Activated naive CD8-positive, alpha-beta T cell (primary cell): ENCODE results near the gene ITSN1.

Source experiments
- H3K27ac Mint-ChIP-seq: one replicate; pipeline ENCODE4 v1.8.0; 2021; ENCODE audit warnings: mixed read lengths
- H3K27me3 Mint-ChIP-seq: one replicate; pipeline ENCODE4 v1.8.0; 2021; ENCODE audit warnings: mixed read lengths
- H3K36me3 Mint-ChIP-seq: one replicate; pipeline ENCODE4 v1.8.0; 2021; ENCODE audit warnings: mixed read lengths
- H3K4me1 Mint-ChIP-seq: one replicate; pipeline ENCODE4 v1.8.0; 2021; ENCODE audit warnings: low read depth, mixed read lengths
- H3K4me3 Mint-ChIP-seq: one replicate; pipeline ENCODE4 v1.8.0; 2021; ENCODE audit warnings: mild to moderate bottlenecking, mixed read lengths
- H3K9me3 Mint-ChIP-seq: one replicate; pipeline ENCODE4 v1.8.0; 2021; ENCODE audit warnings: low read depth, mixed read lengths

ITSN1 gene

GRCh38 chr21:33825419-33825818, 183.1 kb downstream of the ITSN1 start:
- Mint-ChIP-seq H3K27ac (no peak overlapping the region), H3K27me3 (no peaks in the 10 kb centered on the region), H3K4me3 (no peak overlapping the region), H3K36me3 (peaks cover 14% of the 10 kb centered on the region), H3K4me1 (no peaks in the 10 kb centered on the region), H3K9me3 (peaks cover 7% of the 10 kb centered on the region)

- no peak overlapping the region for H3K27ac Mint-ChIP-seq
- H3K36me3 Mint-ChIP-seq, result peaks cover 16% of the 10 kb centered on the region
- H3K27me3 Mint-ChIP-seq, result no peaks in the 10 kb centered on the region
- H3K9me3 Mint-ChIP-seq, result peaks cover 7% of the 10 kb centered on the region
- H3K4me1 Mint-ChIP-seq, result no peaks in the 10 kb centered on the region
- no peak overlapping the region for H3K4me3 Mint-ChIP-seq
These were observed 183.6 kb downstream of the ITSN1 start for GRCh38 chr21:33825915-33826314.

GRCh38 chr21:33828083-33828482, 185.8 kb downstream of the ITSN1 start:
- Mint-ChIP-seq H3K36me3 (peaks cover 16% of the 10 kb centered on the region), H3K27ac (no peak overlapping the region)

GRCh38 chr21:33828577-33828976, 186.3 kb downstream of the ITSN1 start:
- no peaks in the 10 kb centered on the region for H3K4me1 Mint-ChIP-seq
- peaks cover 7% of the 10 kb centered on the region for H3K9me3 Mint-ChIP-seq
- no peaks in the 10 kb centered on the region for H3K27me3 Mint-ChIP-seq
- peaks cover 16% of the 10 kb centered on the region for H3K36me3 Mint-ChIP-seq
- H3K27ac Mint-ChIP-seq, result no peak overlapping the region
- no peak overlapping the region for H3K4me3 Mint-ChIP-seq

More at GRCh38 chr21:33828083-33828482, 185.8 kb downstream of the ITSN1 start:
- no peaks in the 10 kb centered on the region for H3K27me3 Mint-ChIP-seq
- peaks cover 7% of the 10 kb centered on the region for H3K9me3 Mint-ChIP-seq
- H3K4me1 Mint-ChIP-seq, result no peaks in the 10 kb centered on the region
- no peak overlapping the region for H3K4me3 Mint-ChIP-seq

- H3K4me1 Mint-ChIP-seq, result no peaks in the 10 kb centered on the region
- H3K27me3 Mint-ChIP-seq, result no peaks in the 10 kb centered on the region
- H3K9me3 Mint-ChIP-seq, result peaks cover 7% of the 10 kb centered on the region
- no peak overlapping the region for H3K4me3 Mint-ChIP-seq
- peaks cover 16% of the 10 kb centered on the region for H3K36me3 Mint-ChIP-seq
- no peak overlapping the region for H3K27ac Mint-ChIP-seq
These were observed 187.5 kb downstream of the ITSN1 start for GRCh38 chr21:33829844-33830243.

- Mint-ChIP-seq H3K27me3 (no peaks in the 10 kb centered on the region), H3K4me1 (no peaks in the 10 kb centered on the region), H3K27ac (no peak overlapping the region), H3K36me3 (peaks cover 16% of the 10 kb centered on the region), H3K9me3 (peaks cover 7% of the 10 kb centered on the region), H3K4me3 (no peak overlapping the region)
These were observed 189.8 kb downstream of the ITSN1 start for GRCh38 chr21:33831962-33832659.

- H3K27me3 Mint-ChIP-seq, result no peaks in the 10 kb centered on the region
- H3K9me3 Mint-ChIP-seq, result peaks cover 3% of the 10 kb centered on the region
- no peaks in the 10 kb centered on the region for H3K4me1 Mint-ChIP-seq
- H3K27ac Mint-ChIP-seq, result no peak overlapping the region
- peaks cover 6% of the 10 kb centered on the region for H3K36me3 Mint-ChIP-seq
- no peak overlapping the region for H3K4me3 Mint-ChIP-seq
These were observed 192.7 kb downstream of the ITSN1 start for GRCh38 chr21:33834801-33835500.

- Mint-ChIP-seq H3K4me1 (no peaks in the 10 kb centered on the region), H3K27ac (no peak overlapping the region), H3K36me3 (no peaks in the 10 kb centered on the region), H3K9me3 (no peaks in the 10 kb centered on the region), H3K27me3 (no peaks in the 10 kb centered on the region), H3K4me3 (no peak overlapping the region)
These were observed 193.6 kb downstream of the ITSN1 start for GRCh38 chr21:33835920-33836319.

GRCh38 chr21:33836408-33836807, 194.1 kb downstream of the ITSN1 start:
- no peak overlapping the region for H3K4me3 Mint-ChIP-seq
- no peak overlapping the region for H3K27ac Mint-ChIP-seq
- no peaks in the 10 kb centered on the region for H3K4me1 Mint-ChIP-seq
- H3K27me3 Mint-ChIP-seq, result no peaks in the 10 kb centered on the region
- no peaks in the 10 kb centered on the region for H3K9me3 Mint-ChIP-seq
- H3K36me3 Mint-ChIP-seq, result no peaks in the 10 kb centered on the region

GRCh38 chr21:33839167-33839716, 196.9 kb downstream of the ITSN1 start:
- Mint-ChIP-seq H3K9me3 (no peaks in the 10 kb centered on the region), H3K36me3 (no peaks in the 10 kb centered on the region), H3K27ac (no peak overlapping the region), H3K27me3 (no peaks in the 10 kb centered on the region), H3K4me1 (no peaks in the 10 kb centered on the region), H3K4me3 (no peak overlapping the region)

GRCh38 chr21:33839806-33840205, 197.5 kb downstream of the ITSN1 start:
- Mint-ChIP-seq H3K27ac (no peak overlapping the region), H3K36me3 (no peaks in the 10 kb centered on the region), H3K4me1 (no peaks in the 10 kb centered on the region), H3K27me3 (no peaks in the 10 kb centered on the region), H3K9me3 (no peaks in the 10 kb centered on the region), H3K4me3 (no peak overlapping the region)

GRCh38 chr21:33840771-33841170, 198.5 kb downstream of the ITSN1 start:
- Mint-ChIP-seq H3K9me3 (no peaks in the 10 kb centered on the region), H3K27me3 (no peaks in the 10 kb centered on the region), H3K4me3 (no peak overlapping the region), H3K36me3 (no peaks in the 10 kb centered on the region), H3K27ac (no peak overlapping the region), H3K4me1 (no peaks in the 10 kb centered on the region)

- peaks cover 3% of the 10 kb centered on the region for H3K36me3 Mint-ChIP-seq
- no peaks in the 10 kb centered on the region for H3K9me3 Mint-ChIP-seq
- no peak overlapping the region for H3K27ac Mint-ChIP-seq
- no peaks in the 10 kb centered on the region for H3K27me3 Mint-ChIP-seq
- H3K4me3 Mint-ChIP-seq, result no peak overlapping the region
- H3K4me1 Mint-ChIP-seq, result no peaks in the 10 kb centered on the region
These were observed 199.3 kb downstream of the ITSN1 start for GRCh38 chr21:33841561-33841960.

- no peak overlapping the region for H3K4me3 Mint-ChIP-seq
- no peak overlapping the region for H3K27ac Mint-ChIP-seq
- H3K27me3 Mint-ChIP-seq, result no peaks in the 10 kb centered on the region
- H3K9me3 Mint-ChIP-seq, result no peaks in the 10 kb centered on the region
- peaks cover 3% of the 10 kb centered on the region for H3K36me3 Mint-ChIP-seq
- H3K4me1 Mint-ChIP-seq, result no peaks in the 10 kb centered on the region
These were observed 200.9 kb downstream of the ITSN1 start for GRCh38 chr21:33843216-33843615.

- H3K27ac Mint-ChIP-seq, result no peak overlapping the region
- no peaks in the 10 kb centered on the region for H3K9me3 Mint-ChIP-seq
- peaks cover 3% of the 10 kb centered on the region for H3K36me3 Mint-ChIP-seq
- H3K4me3 Mint-ChIP-seq, result no peak overlapping the region
- H3K4me1 Mint-ChIP-seq, result no peaks in the 10 kb centered on the region
- no peaks in the 10 kb centered on the region for H3K27me3 Mint-ChIP-seq
These were observed 202.0 kb downstream of the ITSN1 start for GRCh38 chr21:33844104-33844889.
